CD14-positive monocyte (primary cell): ENCODE measurements around the gene ADAR. TPM values are rescaled to one million over a fixed set of nuclear protein-coding genes. Genes with fewer than 3 reads are reported as not detected.

Experiments
- DNase-seq, 3 donors: peaks; one replicate each; pipeline ENCODE4 v3.0.0-alpha.2; 2011 to 2022
- H2AFZ ChIP-seq: 2 replicates; pipeline ENCODE4 v1.6.0; 2012; ENCODE audit warnings: mild to moderate bottlenecking, low read depth, low read length, inconsistent platforms; ENCODE audit not compliant: insufficient read depth, poor library complexity, severe bottlenecking
- H3K27ac ChIP-seq, 2 donors: 1 replicate in 1 of 2; 2 replicates in 1 of 2; pipeline ENCODE4 v1.5.1; 2012 to 2013; ENCODE audit warnings: low read length in 2 of 2, control low read depth in 1 of 2, inconsistent platforms in 1 of 2, low read depth in 1 of 2, mild to moderate bottlenecking in 1 of 2
- H3K27me3 ChIP-seq, 2 donors: one replicate each; pipeline versions ENCODE4 v1.6.0 to v1.6.1; 2011 to 2013; ENCODE audit warnings: low read length in 2 of 2; ENCODE audit not compliant: control insufficient read depth in 2 of 2, insufficient read depth in 2 of 2
- H3K36me3 ChIP-seq, 2 donors: replicated peaks in 1 of 2; 1 replicate in 1 of 2; 2 replicates in 1 of 2; pipeline versions ENCODE4 v1.5.1 to v1.6.1; 2012 to 2013; ENCODE audit warnings: low read length in 2 of 2, control low read depth in 1 of 2, inconsistent platforms in 1 of 2, mild to moderate bottlenecking in 1 of 2; ENCODE audit not compliant: insufficient read depth in 2 of 2, control insufficient read depth in 1 of 2
- H3K4me1 ChIP-seq, 2 donors: 1 replicate in 1 of 2; 2 replicates in 1 of 2; pipeline versions ENCODE4 v1.5.1 to v1.6.1; 2012 to 2013; ENCODE audit warnings: low read length in 2 of 2, control low read depth in 1 of 2, inconsistent platforms in 1 of 2, mild to moderate bottlenecking in 1 of 2, moderate library complexity in 1 of 2; ENCODE audit not compliant: insufficient read depth in 2 of 2, control insufficient read depth in 1 of 2
- H3K4me2 ChIP-seq: replicated peaks from 2 replicates; pipeline ENCODE3; 2012; ENCODE audit warnings: low read length, moderate library complexity, mild to moderate bottlenecking; ENCODE audit not compliant: poor library complexity, severe bottlenecking; ENCODE audit errors: extremely low read depth
- H3K4me3 ChIP-seq, 3 experiments: fragments of 200-600 bp in 1 of 3; sonication (generic) in 1 of 3; replicated peaks in 1 of 3; 1 replicate in 2 of 3; 2 replicates in 1 of 3; pipeline ENCODE4 v1.5.1; 2011 to 2013; ENCODE audit warnings: low read length in 3 of 3, mild to moderate bottlenecking in 3 of 3, control low read depth in 2 of 3, low read depth in 2 of 3, inconsistent platforms in 1 of 3, moderate library complexity in 1 of 3
- H3K79me2 ChIP-seq: 2 replicates; pipeline ENCODE4 v1.6.0; 2012; ENCODE audit warnings: mild to moderate bottlenecking, control low read depth, inconsistent platforms, low read length, moderate library complexity; ENCODE audit not compliant: insufficient read depth
- H3K9ac ChIP-seq: 2 replicates; pipeline ENCODE4 v1.6.0; 2017; ENCODE audit warnings: low read length, mild to moderate bottlenecking; ENCODE audit not compliant: insufficient read depth, poor library complexity, severe bottlenecking
- H3K9me3 ChIP-seq, 2 donors: replicated peaks in 1 of 2; 1 replicate in 1 of 2; 2 replicates in 1 of 2; pipeline versions ENCODE4 v1.5.1 to v1.6.1; 2012 to 2013; ENCODE audit warnings: low read length in 2 of 2, control low read depth in 1 of 2; ENCODE audit not compliant: control insufficient read depth in 1 of 2, insufficient read depth in 1 of 2
- H4K20me1 ChIP-seq: 2 replicates; pipeline ENCODE4 v1.6.0; 2012; ENCODE audit warnings: mild to moderate bottlenecking, low read length, control low read depth, moderate library complexity; ENCODE audit not compliant: insufficient read depth
- H3K27ac Mint-ChIP-seq, 7 donors: one replicate each; pipeline ENCODE4 v1.8.0; 2020; ENCODE audit warnings: mild to moderate bottlenecking in 7 of 7, mixed read lengths in 7 of 7, moderate library complexity in 6 of 7, inconsistent platforms in 2 of 7
- H3K27me3 Mint-ChIP-seq, 3 donors: one replicate each; pipeline ENCODE4 v1.8.0; 2021 to 2022; ENCODE audit warnings: low read depth in 3 of 3, mild to moderate bottlenecking in 3 of 3, mixed read lengths in 3 of 3, moderate library complexity in 3 of 3, inconsistent platforms in 1 of 3
- H3K36me3 Mint-ChIP-seq, 2 donors: one replicate each; pipeline ENCODE4 v1.8.0; 2020; ENCODE audit warnings: mixed read lengths in 2 of 2, inconsistent platforms in 1 of 2, mild to moderate bottlenecking in 1 of 2
- H3K4me1 Mint-ChIP-seq: one replicate; pipeline ENCODE4 v1.8.0; 2020; ENCODE audit warnings: mild to moderate bottlenecking, mixed read lengths
- H3K4me3 Mint-ChIP-seq, 2 donors: one replicate each; pipeline ENCODE4 v1.8.0; 2020; ENCODE audit warnings: mild to moderate bottlenecking in 2 of 2, mixed read lengths in 2 of 2, moderate library complexity in 1 of 2
- H3K9me3 Mint-ChIP-seq, 7 donors: one replicate each; pipeline ENCODE4 v1.8.0; 2020 to 2022; ENCODE audit warnings: mixed read lengths in 7 of 7, mild to moderate bottlenecking in 6 of 7, moderate library complexity in 6 of 7, inconsistent platforms in 2 of 7
- WGBS: methylation state at CpG from one replicate; pipeline ENCODE4 v1.1.5; 2013; ENCODE audit warnings: missing lambda C conversion rate; ENCODE audit not compliant: insufficient coverage; 5-methylcytosine and 5-hydroxymethylcytosine counted together
- intact Hi-C, 2 donors: fragments of 100-400 bp; cut with micrococcal nuclease; formaldehyde crosslinking; loops; one replicate each; pipeline versions ENCODE4 v1.15.0 to v1.15.1; 2023
- polyA plus RNA-seq, 3 donors: library from polyadenylated mRNA; depleted of rRNA in 1 of 3; unstranded in 2 of 3; stranded (reverse) in 1 of 3; fragments of 300-500 nt in 2 of 3; fragments of >200 nt in 1 of 3; fragmentation: Illumina TruSeq in 2 of 3; gene quantifications; 1 replicate in 2 of 3; 2 replicates in 1 of 3; pipeline ENCODE4 v1.2.3, GENCODE V29; 2012 to 2021
- TF ChIP-seq, protein P1 (sequence below): fragments of 200-600 bp; IDR thresholded peaks from one replicate; pipeline ENCODE4 v1.8.0; 2022; ENCODE audit warnings: antibody characterized with exemption, mild to moderate bottlenecking

ADAR gene
- polyA plus RNA-seq, 3 donors, result 57.3 to 100 (median 91.6) TPM

DNA sequence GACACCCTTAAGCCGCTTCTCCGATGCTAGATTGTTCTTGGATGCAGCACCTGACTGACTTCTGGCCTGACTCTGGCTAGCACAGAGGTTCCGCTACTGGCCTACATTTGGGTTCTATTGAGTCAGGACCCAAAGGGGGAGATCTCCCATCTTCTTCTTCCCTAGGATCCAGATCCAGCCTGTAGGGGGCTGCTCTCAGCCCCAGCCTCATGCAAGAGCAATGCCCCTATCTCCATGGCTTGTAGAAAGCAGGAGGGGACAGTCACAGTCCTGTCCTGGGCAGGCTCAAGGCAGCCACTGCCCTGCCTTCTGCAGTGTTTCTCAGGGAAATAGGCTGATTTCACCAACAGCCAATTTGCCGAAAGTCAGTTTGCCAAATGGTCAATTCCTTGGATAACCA is 6.3 kb upstream of the ADAR start:
- peaks cover 20% of the 10 kb centered on the region for H4K20me1 ChIP-seq
- no peak overlapping the region for H3K9ac ChIP-seq
- no peak overlapping the region for H2AFZ ChIP-seq
- 100% methylated on average over 2 of the region's 4 CpGs for WGBS
- H3K36me3 Mint-ChIP-seq, result peaks cover 6 to 15% of the 10 kb centered on the region in 2 donors
- DNase-seq, result no peak
- no peaks in the 10 kb centered on the region for H3K27me3 Mint-ChIP-seq
- H3K4me3 ChIP-seq, result no peak overlapping the region
- peaks cover 26 to 32% of the 10 kb centered on the region in 2 donors for H3K4me1 ChIP-seq
- TF ChIP-seq, protein P1, sequence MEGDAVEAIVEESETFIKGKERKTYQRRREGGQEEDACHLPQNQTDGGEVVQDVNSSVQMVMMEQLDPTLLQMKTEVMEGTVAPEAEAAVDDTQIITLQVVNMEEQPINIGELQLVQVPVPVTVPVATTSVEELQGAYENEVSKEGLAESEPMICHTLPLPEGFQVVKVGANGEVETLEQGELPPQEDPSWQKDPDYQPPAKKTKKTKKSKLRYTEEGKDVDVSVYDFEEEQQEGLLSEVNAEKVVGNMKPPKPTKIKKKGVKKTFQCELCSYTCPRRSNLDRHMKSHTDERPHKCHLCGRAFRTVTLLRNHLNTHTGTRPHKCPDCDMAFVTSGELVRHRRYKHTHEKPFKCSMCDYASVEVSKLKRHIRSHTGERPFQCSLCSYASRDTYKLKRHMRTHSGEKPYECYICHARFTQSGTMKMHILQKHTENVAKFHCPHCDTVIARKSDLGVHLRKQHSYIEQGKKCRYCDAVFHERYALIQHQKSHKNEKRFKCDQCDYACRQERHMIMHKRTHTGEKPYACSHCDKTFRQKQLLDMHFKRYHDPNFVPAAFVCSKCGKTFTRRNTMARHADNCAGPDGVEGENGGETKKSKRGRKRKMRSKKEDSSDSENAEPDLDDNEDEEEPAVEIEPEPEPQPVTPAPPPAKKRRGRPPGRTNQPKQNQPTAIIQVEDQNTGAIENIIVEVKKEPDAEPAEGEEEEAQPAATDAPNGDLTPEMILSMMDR, result no peak
- no peaks in the 10 kb centered on the region for H3K9me3 ChIP-seq
- H3K79me2 ChIP-seq, result peaks cover 94% of the 10 kb centered on the region
- H3K9me3 Mint-ChIP-seq, result no peaks in the 10 kb centered on the region
- H3K4me2 ChIP-seq, result no peak overlapping the region
- peak overlapping the region in 1 of 7 donors; percentile 54 for H3K27ac Mint-ChIP-seq
- peaks cover 0 to 6% of the 10 kb centered on the region in 2 donors for H3K36me3 ChIP-seq
- intact Hi-C loops, result no loop called here
- H3K27ac ChIP-seq, result no peak overlapping the region
- H3K4me1 Mint-ChIP-seq, result peaks cover 36% of the 10 kb centered on the region
- no peaks in the 10 kb centered on the region for H3K27me3 ChIP-seq
- no peak overlapping the region for H3K4me3 Mint-ChIP-seq

- H3K27ac Mint-ChIP-seq, result peak overlapping the region in 4 of 7 donors; percentile 37 to 80 (median 56)
- Histone ChIP-seq H3K4me3 (peak overlapping the region in 1 of 3 experiments; percentile 17), H3K9me3 (no peaks in the 10 kb centered on the region), H4K20me1 (peaks cover 13% of the 10 kb centered on the region), H3K79me2 (peaks cover 94% of the 10 kb centered on the region), H3K36me3 (no peaks in the 10 kb centered on the region), H3K9ac (no peak overlapping the region), H3K27me3 (no peaks in the 10 kb centered on the region), H3K4me2 (peak overlapping the region; percentile 20), H2AFZ (peak overlapping the region; percentile 51), H3K27ac (peak overlapping the region in 1 of 2 donors; percentile 12), H3K4me1 (peaks cover 36 to 49% of the 10 kb centered on the region in 2 donors)
- WGBS, result 81% methylated on average over 2 of the region's 10 CpGs
- no peaks in the 10 kb centered on the region for H3K9me3 Mint-ChIP-seq
- H3K4me3 Mint-ChIP-seq, result peak overlapping the region; percentile 9 to 65
- H3K36me3 Mint-ChIP-seq, result peaks cover 0 to 8% of the 10 kb centered on the region in 2 donors
- TF ChIP-seq, protein P1, result no peak
- peaks cover 46% of the 10 kb centered on the region for H3K4me1 Mint-ChIP-seq
- intact Hi-C loops, result no loop called here
- no peaks in the 10 kb centered on the region for H3K27me3 Mint-ChIP-seq
- no peak for DNase-seq
Measured at GRCh38 chr1:154611150-154611862, 3.3 kb upstream of the ADAR start.
